Subcutaneous adipose tissue (tissue), 4 donors: ENCODE measurements around the gene GRK3. TPM values are rescaled to one million over a fixed set of nuclear protein-coding genes. Genes with fewer than 3 reads are reported as not detected.

Experiments used
- CTCF ChIP-seq: fragments of 450-650 bp; IDR thresholded peaks from one replicate; pipeline ENCODE4 v1.5.1; 2016; ENCODE audit warnings: low read depth, mild to moderate bottlenecking, control low read depth, antibody characterized with exemption, moderate library complexity
- total RNA-seq, 4 donors: library from RNA; depleted of rRNA; stranded (reverse); fragments of >200 nt; gene quantifications; one replicate each; pipeline ENCODE4 v1.1.0, GENCODE V29; 2016

The GRK3 gene
- total RNA-seq, 4 donors from 2014 or later = 33.3 to 46.9 (median 41.2) TPM

GRCh38 chr22:25628494-25628893 is 64.0 kb downstream of the GRK3 start:
- no peak for TF ChIP-seq CTCF

- TF ChIP-seq CTCF = no peak
These were observed 65.1 kb downstream of the GRK3 start for GRCh38 chr22:25629613-25630012.

DNA sequence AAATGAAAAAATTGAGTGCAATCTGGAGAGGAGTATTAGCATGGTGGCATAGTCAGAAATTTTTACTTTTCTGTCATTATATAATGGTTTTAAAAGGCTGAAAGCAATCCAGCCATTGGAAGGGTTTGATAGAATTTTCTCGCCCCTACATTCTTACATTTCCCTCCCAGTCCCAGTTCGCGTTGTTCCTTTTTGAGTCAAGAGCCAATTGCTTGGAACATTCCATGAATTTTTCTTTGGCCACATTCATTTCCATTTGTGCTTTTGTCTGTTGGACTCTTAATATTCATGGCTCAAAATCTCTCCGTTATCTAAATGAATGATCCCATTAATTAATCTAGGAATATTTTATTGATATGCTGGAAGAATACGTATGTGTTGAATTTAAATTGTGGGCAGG is 66.0 kb downstream of the GRK3 start:
- no peak for TF ChIP-seq CTCF

DNA sequence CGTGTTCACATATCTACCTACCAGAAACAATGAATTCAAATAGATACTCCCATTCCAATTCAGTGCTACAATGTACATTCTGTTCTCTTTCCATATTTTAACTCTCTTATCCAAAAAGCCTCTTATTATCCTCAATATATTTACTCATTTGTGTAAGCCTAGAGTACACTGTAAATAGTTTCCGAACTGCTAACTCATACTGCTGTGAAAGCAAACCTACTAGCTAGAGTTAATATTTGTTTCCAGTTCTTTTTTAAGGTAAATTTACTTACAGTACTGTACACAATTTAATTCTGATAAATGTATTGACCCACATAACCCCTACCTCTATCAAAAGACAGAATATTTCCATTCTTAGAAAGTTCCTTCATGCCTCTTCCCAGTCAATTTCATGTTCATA is 71.8 kb downstream of the GRK3 start:
- no peak for TF ChIP-seq CTCF

- TF ChIP-seq CTCF = no peak
These were observed 72.6 kb downstream of the GRK3 start for GRCh38 chr22:25637032-25637431.

DNA sequence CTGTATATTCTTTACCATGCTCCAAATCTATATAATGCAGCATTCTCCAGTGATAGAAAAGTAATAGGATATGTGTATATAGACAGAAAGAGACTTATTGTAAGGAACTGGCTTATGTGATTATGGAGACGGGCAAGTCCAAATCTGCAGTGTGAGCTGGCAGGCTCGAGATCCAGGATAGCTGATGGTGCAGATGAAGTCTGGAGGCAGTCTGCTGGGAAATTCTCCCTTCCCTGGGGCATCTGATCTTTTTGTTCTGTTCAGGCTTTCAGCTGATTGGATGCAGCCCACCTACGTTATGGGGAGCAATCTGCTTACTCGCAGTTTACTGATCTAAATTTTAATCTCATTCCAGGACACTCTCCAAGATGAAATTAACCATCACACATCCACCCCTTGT is 73.2 kb downstream of the GRK3 start:
- TF ChIP-seq CTCF = no peak

- TF ChIP-seq CTCF = no peak
These were observed 74.2 kb downstream of the GRK3 start for GRCh38 chr22:25638638-25639037.
